Stomach (tissue), 9 donors: ENCODE results near the gene SPRYD3. TPM values are rescaled to one million over a fixed set of nuclear protein-coding genes. Genes with fewer than 3 reads are reported as not detected.

Source experiments
- DNase-seq, 2 donors: peaks; one replicate each; pipeline versions ENCODE4 v3.0.0 to v3.0.0-alpha.2; 2013 to 2019
- H3K27ac ChIP-seq, 5 donors: fragments of 200-600 bp in 4 of 5; sonication (generic) in 4 of 5; one replicate each; pipeline ENCODE4 v1.5.1; 2013 to 2019; ENCODE audit warnings: mild to moderate bottlenecking in 1 of 5, moderate library complexity in 1 of 5
- H3K27me3 ChIP-seq, 3 donors: fragments of 200-600 bp; sonication (generic); one replicate each; pipeline ENCODE4 v1.5.1; 2017 to 2019; ENCODE audit warnings: mixed run types in 1 of 3
- H3K36me3 ChIP-seq, 4 donors: fragments of 200-600 bp; sonication (generic); 1 replicate in 3 of 4; 2 replicates in 1 of 4; pipeline ENCODE4 v1.5.1; 2016 to 2019
- H3K4me1 ChIP-seq, 4 donors: fragments of 200-600 bp; sonication (generic); one replicate each; pipeline ENCODE4 v1.5.1; 2016 to 2019
- H3K4me3 ChIP-seq, 4 donors: fragments of 200-600 bp; sonication (generic) in 3 of 4; one replicate each; pipeline ENCODE4 v1.5.1; 2016 to 2019; ENCODE audit warnings: mild to moderate bottlenecking in 1 of 4
- H3K9me3 ChIP-seq, 4 donors: fragments of 200-600 bp; sonication (generic); one replicate each; pipeline ENCODE4 v1.5.1; 2016 to 2019
- EP300 ChIP-seq: sonication (generic); formaldehyde crosslinking; IDR thresholded peaks from one replicate; pipeline ENCODE4 v1.6.1; 2017; ENCODE audit warnings: antibody characterized with exemption
- POLR2A ChIP-seq, 4 donors: fragments of 450-650 bp; IDR thresholded peaks; one replicate each; pipeline ENCODE4 v1.6.1; 2016; ENCODE audit warnings: antibody characterized with exemption in 4 of 4, control low read depth in 2 of 4, mild to moderate bottlenecking in 1 of 4, moderate library complexity in 1 of 4
- POLR2AphosphoS5 ChIP-seq, 3 donors: sonication (generic); formaldehyde crosslinking; IDR thresholded peaks; one replicate each; pipeline ENCODE4 v1.6.1; 2016; ENCODE audit warnings: antibody characterized with exemption in 3 of 3
- WGBS, 5 donors: extraction: QIAGEN DNeasy Blood & Tissue Kit in 3 of 5; methylation state at CpG; one replicate each; pipeline versions ENCODE4 v1.1.5 to v1.1.7; 2013 to 2018; 5-methylcytosine and 5-hydroxymethylcytosine counted together
- intact Hi-C: fragments of 100-400 bp; cut with DNase I; formaldehyde crosslinking; loops from one replicate; pipeline ENCODE4 v1.15.1; 2023; ENCODE audit warnings: low total_unique reads
- polyA plus RNA-seq, 3 donors: library from polyadenylated mRNA; stranded (reverse); fragments of 200-250 nt; gene quantifications; one replicate each; pipeline ENCODE4 v1.2.3, GENCODE V29; 2013
- total RNA-seq, 5 donors: library from RNA; depleted of rRNA; stranded (reverse); fragments of >200 nt; gene quantifications; one replicate each; pipeline versions ENCODE4 v1.1.0 to v1.2.3, GENCODE V29; 2014 to 2016
- TF ChIP-seq, protein P1 (sequence below), 7 experiments: fragments of 450-650 bp in 4 of 7; fragments of 200-600 bp in 3 of 7; sonication (generic) in 3 of 7; IDR thresholded peaks; one replicate each; pipeline ENCODE4 v1.5.1; 2016 to 2019; ENCODE audit warnings: antibody characterized with exemption in 7 of 7, control low read depth in 2 of 7, mild to moderate bottlenecking in 1 of 7
- donor health status: healthy with polysubstance abuse.
- donor health status: Bipolar disorder and iron deficiency.
- donor health status: healthy.

The SPRYD3 gene
- total and polyA plus RNA-seq, 8 donors, result 17.8 to 99.8 (median 30.2) TPM

DNA sequence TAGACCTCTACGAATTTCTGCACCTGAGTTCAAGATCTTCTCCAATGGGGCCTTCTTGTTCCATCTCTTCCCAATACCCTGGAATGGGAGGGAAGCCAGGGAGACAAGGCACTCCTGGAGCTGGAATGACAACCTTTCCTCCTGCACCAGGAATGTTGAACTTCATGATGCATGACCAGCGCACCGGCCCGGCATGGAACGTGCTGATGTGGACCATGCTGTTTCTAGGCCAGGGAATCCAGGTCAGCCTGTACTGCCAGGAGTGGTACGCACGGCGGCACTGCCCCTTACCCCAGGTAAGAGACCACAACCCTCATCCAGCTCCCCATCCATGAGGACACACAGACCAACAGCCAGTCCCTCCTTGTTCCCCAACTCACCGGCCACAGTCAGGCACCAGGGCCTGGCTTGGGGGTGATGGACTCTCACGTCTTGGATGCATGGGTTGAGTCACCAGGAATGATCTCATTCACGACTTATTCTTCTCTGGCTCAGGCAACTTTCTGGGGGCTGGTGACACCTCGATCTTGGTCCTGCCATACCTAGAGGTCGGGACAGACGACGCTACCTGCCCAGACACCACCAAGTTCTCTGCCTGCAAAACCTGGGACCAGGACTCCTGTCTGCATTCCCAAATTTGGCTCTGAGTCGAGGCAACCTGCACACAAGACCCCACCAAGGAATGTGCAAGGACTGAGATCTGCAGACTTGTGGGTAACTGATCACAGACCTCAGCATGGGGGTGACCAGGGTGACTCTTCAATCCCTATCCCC is 44.6 kb upstream of the SPRYD3 start:
- no peaks in the 10 kb centered on the region for H3K9me3 ChIP-seq
- H3K36me3 ChIP-seq, result no peaks in the 10 kb centered on the region
- no peak for DNase-seq
- intact Hi-C loops, result no loop called here
- TF ChIP-seq POLR2A (IDR thresholded peaks at IDR 0.05) (no peak), POLR2AphosphoS5 (IDR thresholded peaks at IDR 0.05) (no peak), EP300 (no peak)
- TF ChIP-seq, protein P1, sequence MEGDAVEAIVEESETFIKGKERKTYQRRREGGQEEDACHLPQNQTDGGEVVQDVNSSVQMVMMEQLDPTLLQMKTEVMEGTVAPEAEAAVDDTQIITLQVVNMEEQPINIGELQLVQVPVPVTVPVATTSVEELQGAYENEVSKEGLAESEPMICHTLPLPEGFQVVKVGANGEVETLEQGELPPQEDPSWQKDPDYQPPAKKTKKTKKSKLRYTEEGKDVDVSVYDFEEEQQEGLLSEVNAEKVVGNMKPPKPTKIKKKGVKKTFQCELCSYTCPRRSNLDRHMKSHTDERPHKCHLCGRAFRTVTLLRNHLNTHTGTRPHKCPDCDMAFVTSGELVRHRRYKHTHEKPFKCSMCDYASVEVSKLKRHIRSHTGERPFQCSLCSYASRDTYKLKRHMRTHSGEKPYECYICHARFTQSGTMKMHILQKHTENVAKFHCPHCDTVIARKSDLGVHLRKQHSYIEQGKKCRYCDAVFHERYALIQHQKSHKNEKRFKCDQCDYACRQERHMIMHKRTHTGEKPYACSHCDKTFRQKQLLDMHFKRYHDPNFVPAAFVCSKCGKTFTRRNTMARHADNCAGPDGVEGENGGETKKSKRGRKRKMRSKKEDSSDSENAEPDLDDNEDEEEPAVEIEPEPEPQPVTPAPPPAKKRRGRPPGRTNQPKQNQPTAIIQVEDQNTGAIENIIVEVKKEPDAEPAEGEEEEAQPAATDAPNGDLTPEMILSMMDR (IDR thresholded peaks at IDR 0.05), result no peak
- no peaks in the 10 kb centered on the region for H3K4me1 ChIP-seq
- 89 to 95% (median 94%) methylated on average over 8 to 16 of the region's 16 CpGs for whole genome bisulfite sequencing, 5 donors
- H3K27me3 ChIP-seq, result peaks cover 0 to 5% (median 0%) of the 10 kb centered on the region in 3 donors
- no peak overlapping the region for H3K27ac ChIP-seq
- no peak overlapping the region for H3K4me3 ChIP-seq

DNA sequence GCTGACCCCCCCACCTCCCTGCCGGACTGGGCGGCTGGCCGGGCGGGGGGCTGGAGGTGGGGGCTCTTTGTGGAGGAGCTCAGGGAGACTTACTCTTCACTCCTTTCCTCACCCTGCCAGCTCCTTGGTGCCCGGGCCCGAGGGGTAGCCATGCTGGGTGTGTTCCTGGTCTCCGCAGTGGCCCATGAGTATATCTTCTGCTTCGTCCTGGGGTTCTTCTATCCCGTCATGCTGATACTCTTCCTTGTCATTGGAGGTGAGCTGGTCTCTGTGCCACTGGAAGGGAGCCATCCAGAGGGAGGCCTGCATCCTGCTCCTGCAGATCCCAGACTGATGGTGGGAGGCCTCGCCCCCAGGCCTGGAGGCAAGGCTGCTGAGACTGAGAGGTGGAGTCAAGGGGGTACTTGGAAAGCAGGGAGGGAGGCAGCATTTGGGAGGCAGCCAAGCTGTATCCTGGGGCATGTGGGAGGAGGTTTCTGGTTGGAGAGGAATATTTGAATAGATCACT is 43.8 kb upstream of the SPRYD3 start:
- 91 to 95% (median 91%) methylated on average over 6 to 10 of the region's 10 CpGs for WGBS, 5 donors
- H3K27ac ChIP-seq, result no peak overlapping the region
- intact Hi-C loops, result no loop called here

DNA sequence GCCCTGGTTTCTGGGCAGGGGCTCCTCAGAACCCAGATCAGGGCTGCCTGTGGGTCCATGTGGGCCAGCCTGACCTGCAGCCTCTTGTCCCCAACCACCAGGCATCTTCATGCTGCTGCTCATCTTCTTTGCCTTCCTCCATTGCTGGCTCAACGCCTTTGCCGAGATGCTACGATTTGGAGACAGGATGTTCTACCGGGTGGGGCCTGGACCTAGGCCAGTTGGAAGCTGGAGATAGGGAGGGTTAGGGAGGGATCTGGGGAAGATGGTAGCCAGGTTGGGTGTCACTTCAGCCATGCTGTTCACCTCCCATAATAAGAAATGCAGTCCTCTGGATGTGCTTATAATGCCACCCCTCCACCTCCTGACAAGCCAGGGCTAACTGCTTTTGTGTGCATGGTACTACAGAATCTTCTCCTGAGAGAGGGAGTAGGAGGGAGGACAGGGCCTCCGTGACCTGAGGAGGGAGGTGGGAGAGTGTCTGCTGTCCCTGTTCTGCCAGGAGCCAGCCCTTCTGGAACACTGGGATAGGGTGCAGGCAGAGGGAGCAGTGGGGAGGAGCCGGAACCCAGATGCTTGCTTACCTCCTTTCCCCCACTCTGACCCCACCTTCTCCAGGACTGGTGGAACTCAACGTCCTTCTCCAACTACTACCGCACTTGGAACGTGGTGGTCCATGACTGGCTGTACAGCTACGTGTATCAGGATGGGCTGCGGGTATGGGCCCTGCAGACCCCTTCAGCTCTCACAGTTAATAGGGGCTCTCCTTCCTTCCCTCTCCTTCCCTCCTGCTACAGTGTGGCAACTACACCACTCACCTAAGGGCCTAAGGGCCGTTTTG is 41.7 kb upstream of the SPRYD3 start:
- no peak for DNase-seq
- Histone ChIP-seq H3K4me3 (no peak overlapping the region), H3K4me1 (peaks cover 0 to 7% (median 0%) of the 10 kb centered on the region in 4 donors), H3K9me3 (no peaks in the 10 kb centered on the region), H3K27ac (no peak overlapping the region), H3K36me3 (no peaks in the 10 kb centered on the region), H3K27me3 (no peaks in the 10 kb centered on the region)
- intact Hi-C loops, result no loop called here
- no peak for TF ChIP-seq EP300
- no peak for TF ChIP-seq POLR2AphosphoS5 (IDR thresholded peaks at IDR 0.05)
- 79 to 87% (median 83%) methylated on average over 12 of the region's 12 CpGs for WGBS, 5 donors

More for the DNA sequence above, 43.8 kb upstream of the SPRYD3 start:
- no peaks in the 10 kb centered on the region for H3K9me3 ChIP-seq
- no peaks in the 10 kb centered on the region for H3K36me3 ChIP-seq
- TF ChIP-seq POLR2AphosphoS5 (IDR thresholded peaks at IDR 0.05) (no peak), POLR2A (IDR thresholded peaks at IDR 0.05) (no peak), EP300 (no peak)
- TF ChIP-seq, protein P1 (IDR thresholded peaks at IDR 0.05), result no peak
- H3K4me3 ChIP-seq, result no peak overlapping the region
- DNase-seq, result no peak
- no peaks in the 10 kb centered on the region for H3K27me3 ChIP-seq
- H3K4me1 ChIP-seq, result no peaks in the 10 kb centered on the region

DNA sequence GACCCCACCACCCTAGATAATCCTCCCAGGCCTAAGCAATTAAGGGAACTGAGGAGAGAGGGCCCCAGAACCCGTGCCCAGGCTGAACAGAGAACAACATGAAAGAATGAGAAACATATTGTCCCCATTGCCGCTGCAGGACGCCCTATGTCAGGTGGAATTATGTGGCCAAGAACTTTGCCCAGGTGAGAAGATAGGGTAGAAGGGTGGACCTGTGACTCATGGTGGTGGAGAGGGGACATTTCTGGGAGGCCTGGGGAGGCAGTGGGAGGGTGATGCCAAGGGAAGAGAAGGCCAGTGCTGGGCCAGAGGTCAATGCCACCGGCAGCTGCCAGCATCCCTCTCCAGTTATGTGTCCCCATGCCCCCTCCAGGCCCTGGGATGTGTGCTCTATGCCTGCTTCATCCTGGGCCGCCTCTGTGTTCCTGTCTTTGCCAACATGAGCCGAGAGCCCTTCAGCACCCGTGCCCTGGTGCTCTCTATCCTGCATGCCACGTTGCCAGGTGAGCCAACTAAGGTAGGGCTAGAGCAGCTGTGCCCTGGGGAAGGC is 39.6 kb upstream of the SPRYD3 start:
- no peaks in the 10 kb centered on the region for H3K36me3 ChIP-seq
- no peaks in the 10 kb centered on the region for H3K9me3 ChIP-seq
- no peaks in the 10 kb centered on the region for H3K27me3 ChIP-seq
- no peak overlapping the region for H3K27ac ChIP-seq
- WGBS, 5 donors, result 82 to 88% (median 83%) methylated on average over 8 of the region's 8 CpGs
- intact Hi-C loops, result no loop called here
- no peak for DNase-seq
- TF ChIP-seq, protein P1 (IDR thresholded peaks at IDR 0.05), result no peak
- TF ChIP-seq EP300 (no peak), POLR2AphosphoS5 (IDR thresholded peaks at IDR 0.05) (no peak), POLR2A (IDR thresholded peaks at IDR 0.05) (no peak)
- H3K4me1 ChIP-seq, result peaks cover 0 to 7% (median 0%) of the 10 kb centered on the region in 4 donors
- H3K4me3 ChIP-seq, result no peak overlapping the region
